HG02678 (cell line): ENCODE results near the gene EYS.

Experiments
- ATAC-seq: cut with Tn5 transposase; IDR thresholded peaks from one replicate; pipeline ENCODE4 v1.9.1; 2021; ENCODE audit warnings: mild to moderate bottlenecking, moderate library complexity; ENCODE audit not compliant: unreplicated experiment

The EYS gene

GRCh38 chr6:64213697-64214096 is 1493.3 kb downstream of the EYS start:
- ATAC-seq, result no peak

GRCh38 chr6:64197246-64197645 is 1509.8 kb downstream of the EYS start:
- ATAC-seq, result no peak

- no peak for ATAC-seq
Measured at GRCh38 chr6:64186592-64186991, 1520.4 kb downstream of the EYS start.

GRCh38 chr6:64185621-64186020 is 1521.4 kb downstream of the EYS start:
- no peak for ATAC-seq

- ATAC-seq, result no peak
Measured at GRCh38 chr6:64175296-64175695, 1531.7 kb downstream of the EYS start.

- ATAC-seq, result no peak
Measured at GRCh38 chr6:64170316-64170715, 1536.7 kb downstream of the EYS start.

GRCh38 chr6:64160486-64160885 is 1546.5 kb downstream of the EYS start:
- no peak for ATAC-seq

- ATAC-seq, result no peak
Measured at GRCh38 chr6:64155063-64155462, 1552.0 kb downstream of the EYS start.

GRCh38 chr6:64146876-64147275 is 1560.2 kb downstream of the EYS start:
- no peak for ATAC-seq

GRCh38 chr6:64146094-64146493 is 1560.9 kb downstream of the EYS start:
- no peak for ATAC-seq

- no peak for ATAC-seq
Measured at GRCh38 chr6:64145658-64146057, 1561.4 kb downstream of the EYS start.

GRCh38 chr6:64143101-64143500 is 1563.9 kb downstream of the EYS start:
- no peak for ATAC-seq

- ATAC-seq, result no peak
Measured at GRCh38 chr6:64141680-64142079, 1565.3 kb downstream of the EYS start.

- ATAC-seq, result no peak
Measured at GRCh38 chr6:64128301-64129024, 1578.6 kb downstream of the EYS start.

GRCh38 chr6:64123761-64124633 is 1583.0 kb downstream of the EYS start:
- no peak for ATAC-seq

- ATAC-seq, result no peak
Measured at GRCh38 chr6:64122712-64123375, 1584.2 kb downstream of the EYS start.

GRCh38 chr6:64121011-64121565 is 1585.9 kb downstream of the EYS start:
- ATAC-seq, result no peak

- ATAC-seq, result no peak
Measured at GRCh38 chr6:64113704-64114103, 1593.3 kb downstream of the EYS start.

- no peak for ATAC-seq
Measured at GRCh38 chr6:64104051-64104450, 1603.0 kb downstream of the EYS start.

- no peak for ATAC-seq
Measured at GRCh38 chr6:64103480-64103879, 1603.5 kb downstream of the EYS start.

GRCh38 chr6:64100702-64101303 is 1606.2 kb downstream of the EYS start:
- no peak for ATAC-seq
